T-helper 17 cell (primary cell): ENCODE results near the gene SOCS1. TPM values are rescaled to one million over a fixed set of nuclear protein-coding genes. Genes with fewer than 3 reads are reported as not detected.
"Not testable (repeated sequence)": the region's sequence is repeated elsewhere in the genome, so short reads cannot be mapped to it uniquely, and the experiment has no call there.

Experiments
- ATAC-seq: fragments of 150-1000 bp; cut with Tn5 transposase; 2 replicates; pipeline ENCODE4 v1.10.0; 2021; ENCODE audit warnings: mild to moderate bottlenecking, moderate library complexity
- DNase-seq, 3 donors: peaks; one replicate each; pipeline versions ENCODE4 v3.0.0 to v3.0.0-alpha.2; 2020 to 2021
- H3K9me3 ChIP-seq: one replicate; pipeline ENCODE4 v1.7.0; 2013; ENCODE audit warnings: low read length, mild to moderate bottlenecking; ENCODE audit not compliant: control insufficient read depth, poor library complexity, severe bottlenecking
- H3K27ac Mint-ChIP-seq: one replicate; pipeline ENCODE4 v1.8.0; 2022; ENCODE audit warnings: mild to moderate bottlenecking, moderate library complexity, mixed read lengths
- H3K27me3 Mint-ChIP-seq: one replicate; pipeline ENCODE4 v1.8.0; 2022; ENCODE audit warnings: mixed read lengths
- H3K36me3 Mint-ChIP-seq: one replicate; pipeline ENCODE4 v1.8.0; 2022; ENCODE audit warnings: low read depth, mixed read lengths
- H3K4me1 Mint-ChIP-seq: one replicate; pipeline ENCODE4 v1.8.0; 2022; ENCODE audit warnings: mild to moderate bottlenecking, mixed read lengths
- H3K4me3 Mint-ChIP-seq: one replicate; pipeline ENCODE4 v1.8.0; 2022; ENCODE audit warnings: mild to moderate bottlenecking, moderate library complexity, mixed read lengths
- total RNA-seq, 4 donors: library from RNA in 2 of 4; stranded (reverse) in 2 of 4; gene quantifications; one replicate each; pipeline ENCODE4 v1.2.3 and lab custom pipeline; 2022 to 2026

Gene SOCS1
- total RNA-seq, 2 donors from 2014 or later: 42.1 to 49.5 TPM

DNA sequence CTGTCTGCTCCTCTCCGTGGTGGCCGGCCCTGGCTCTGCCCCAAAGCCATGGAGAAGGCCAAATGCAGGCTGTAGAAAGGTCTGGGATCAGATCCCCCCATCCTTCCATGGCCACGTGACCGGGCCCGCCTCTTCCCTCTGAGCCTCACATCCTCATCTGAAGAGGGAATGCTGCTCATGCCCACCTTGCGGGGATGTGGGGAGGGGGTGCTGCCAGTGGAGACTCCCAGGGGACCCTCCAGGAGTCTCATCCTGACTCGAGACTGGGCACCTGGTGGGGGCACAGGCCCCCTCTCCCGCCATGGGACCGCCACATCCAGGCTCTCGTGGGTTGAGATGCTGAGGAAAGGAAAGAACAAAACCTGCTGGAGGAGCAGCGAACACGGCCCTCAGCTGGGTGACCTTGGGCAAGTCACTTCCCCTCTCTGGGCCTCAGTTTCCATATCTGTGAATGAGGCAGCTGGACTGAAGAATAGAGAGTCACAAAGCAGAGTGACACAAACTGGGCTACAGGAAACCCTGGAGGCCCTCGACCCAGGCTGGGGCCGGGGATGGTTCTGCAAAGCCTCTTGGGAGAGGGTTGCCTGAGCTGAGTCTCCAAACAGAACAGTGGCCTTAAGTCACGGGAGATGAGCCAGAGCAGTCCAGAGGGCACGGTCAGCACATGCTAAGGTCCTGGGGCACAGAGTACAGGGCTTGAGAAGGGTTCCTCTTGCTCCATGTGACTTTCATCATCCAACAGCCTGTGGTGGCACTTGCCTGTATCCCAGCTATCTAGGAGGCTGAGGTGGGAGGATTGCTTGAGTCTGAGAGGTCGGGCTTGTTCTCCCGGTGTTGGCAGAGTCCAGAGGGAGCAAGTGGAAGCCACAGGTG, 30.1 kb downstream of the SOCS1 start:
- no peaks in the 10 kb centered on the region for H3K9me3 ChIP-seq
- no peaks in the 10 kb centered on the region for H3K36me3 Mint-ChIP-seq
- H3K27ac Mint-ChIP-seq: peak overlapping the region; percentile 96
- H3K4me3 Mint-ChIP-seq: peak overlapping the region; percentile 86
- DNase-seq (no peak), ATAC-seq (no peak)
- H3K4me1 Mint-ChIP-seq: peaks cover 28% of the 10 kb centered on the region
- H3K27me3 Mint-ChIP-seq: no peaks in the 10 kb centered on the region

DNA sequence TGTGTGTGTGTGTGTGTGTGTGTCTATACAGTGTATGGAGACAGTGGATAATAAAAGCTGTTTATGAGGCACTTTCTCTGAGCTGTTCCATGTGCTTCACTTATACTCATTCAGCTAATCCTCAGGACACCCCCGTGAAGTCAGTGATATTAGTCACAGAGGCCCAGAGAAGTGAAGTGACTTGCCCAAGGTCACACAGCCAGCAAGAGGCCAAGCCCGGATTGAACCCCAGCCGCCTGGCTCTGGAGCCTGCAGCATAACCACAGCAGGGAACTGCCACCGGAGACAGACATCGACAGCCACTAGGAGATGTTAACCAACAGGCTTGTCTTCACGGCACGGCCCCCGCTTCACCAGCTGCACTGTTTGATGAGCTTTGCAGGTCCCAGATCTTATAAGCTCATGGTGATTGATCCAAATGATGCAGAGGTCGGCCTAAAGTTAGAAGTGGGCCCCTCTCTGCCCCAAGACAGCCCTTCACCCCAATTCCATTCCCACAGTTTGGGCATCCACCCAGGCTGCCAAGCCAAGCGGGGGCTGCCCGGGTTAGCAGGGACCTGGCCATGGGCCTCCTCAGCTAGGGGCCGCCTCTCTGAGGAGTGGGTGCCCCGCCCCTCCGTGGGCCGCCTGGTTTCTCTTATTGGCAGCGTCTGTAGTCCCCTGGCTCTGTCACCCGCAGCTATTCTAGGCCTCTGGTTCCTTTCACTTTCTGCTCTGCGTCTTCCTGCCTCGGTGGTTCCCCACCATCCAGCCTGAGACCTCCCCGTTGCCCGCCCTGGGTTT, 30.9 kb downstream of the SOCS1 start:
- H3K4me3 Mint-ChIP-seq: peak overlapping the region; percentile 86
- H3K27ac Mint-ChIP-seq: peak overlapping the region; percentile 96
- H3K27me3 Mint-ChIP-seq: no peaks in the 10 kb centered on the region
- H3K4me1 Mint-ChIP-seq: peaks cover 31% of the 10 kb centered on the region
- ATAC-seq (peak; percentile 85), DNase-seq (peak; percentile 62 to 67 (median 63))
- peaks cover 1% of the 10 kb centered on the region for H3K36me3 Mint-ChIP-seq
- no peaks in the 10 kb centered on the region for H3K9me3 ChIP-seq

DNA sequence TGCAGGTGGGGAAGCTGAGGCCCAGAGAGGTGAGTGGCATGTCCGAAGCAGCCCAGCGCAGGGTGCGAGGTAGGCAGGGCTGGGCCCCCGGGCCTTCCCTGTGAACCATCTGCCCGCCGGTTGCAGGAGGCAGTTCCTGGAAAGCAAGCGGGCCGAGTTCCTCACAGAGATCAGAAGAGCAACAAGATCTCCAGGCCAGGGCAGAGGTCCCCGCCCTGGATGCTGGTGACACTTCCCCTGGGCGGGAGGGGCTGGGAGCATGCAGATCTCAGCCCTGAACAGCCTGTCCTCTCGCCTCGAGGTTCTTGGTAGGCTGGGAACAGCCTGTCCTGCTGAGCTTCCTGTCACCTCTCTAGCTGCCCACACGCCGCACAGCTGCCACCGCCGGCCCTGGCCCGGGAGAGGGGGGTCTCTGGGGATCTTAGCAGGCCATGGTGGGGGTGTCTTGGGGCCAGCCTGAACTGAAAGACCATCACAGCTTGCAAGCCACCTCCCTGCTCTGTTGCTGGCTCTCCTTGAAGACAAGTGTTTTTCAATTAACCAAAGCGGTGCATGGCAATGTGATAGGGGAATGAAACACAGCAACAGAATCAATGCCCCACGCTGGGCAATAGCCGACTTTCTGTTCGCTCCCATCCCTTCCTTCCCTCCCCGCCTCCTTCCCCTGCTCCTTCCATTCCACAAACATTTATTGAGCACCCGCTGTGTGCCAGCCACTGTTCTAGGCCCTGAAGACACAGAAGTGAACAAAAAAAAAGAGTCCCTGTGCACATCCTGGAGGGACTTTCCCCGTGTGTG, 31.7 kb downstream of the SOCS1 start:
- H3K4me3 Mint-ChIP-seq: peak overlapping the region; percentile 86
- H3K4me1 Mint-ChIP-seq: peaks cover 34% of the 10 kb centered on the region
- DNase-seq (peak; percentile 18 to 36 (median 30)), ATAC-seq (peak; percentile 42)
- no peaks in the 10 kb centered on the region for H3K9me3 ChIP-seq
- peak overlapping the region; percentile 96 for H3K27ac Mint-ChIP-seq
- peaks cover 3% of the 10 kb centered on the region for H3K36me3 Mint-ChIP-seq
- H3K27me3 Mint-ChIP-seq: no peaks in the 10 kb centered on the region

DNA sequence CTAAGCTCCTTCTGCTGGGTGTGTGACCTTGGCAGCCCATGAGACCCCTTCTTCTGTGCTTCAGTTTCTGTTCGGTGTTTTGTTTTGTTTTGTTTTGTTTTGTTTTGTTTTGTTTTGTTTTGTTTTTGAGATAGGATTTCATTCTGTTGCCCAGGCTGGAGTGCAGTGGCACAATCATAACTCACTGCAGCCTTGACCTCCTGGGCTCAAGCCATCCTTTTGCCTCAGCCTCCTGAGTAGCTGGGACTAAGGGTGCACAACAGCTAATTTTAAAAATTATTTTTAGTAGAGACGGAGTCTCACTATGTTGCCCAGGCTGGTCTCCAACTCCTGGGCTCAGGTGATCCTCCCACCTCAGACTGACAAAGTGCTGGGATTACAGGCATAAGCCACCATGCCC, 35.5 kb downstream of the SOCS1 start:
- H3K27me3 Mint-ChIP-seq, DNase-seq, H3K4me3 Mint-ChIP-seq, H3K36me3 Mint-ChIP-seq, ATAC-seq, H3K9me3 ChIP-seq: not testable (repeated sequence)
- peaks cover 24% of the 10 kb centered on the region for H3K4me1 Mint-ChIP-seq
- H3K27ac Mint-ChIP-seq: peak overlapping the region; percentile 21

DNA sequence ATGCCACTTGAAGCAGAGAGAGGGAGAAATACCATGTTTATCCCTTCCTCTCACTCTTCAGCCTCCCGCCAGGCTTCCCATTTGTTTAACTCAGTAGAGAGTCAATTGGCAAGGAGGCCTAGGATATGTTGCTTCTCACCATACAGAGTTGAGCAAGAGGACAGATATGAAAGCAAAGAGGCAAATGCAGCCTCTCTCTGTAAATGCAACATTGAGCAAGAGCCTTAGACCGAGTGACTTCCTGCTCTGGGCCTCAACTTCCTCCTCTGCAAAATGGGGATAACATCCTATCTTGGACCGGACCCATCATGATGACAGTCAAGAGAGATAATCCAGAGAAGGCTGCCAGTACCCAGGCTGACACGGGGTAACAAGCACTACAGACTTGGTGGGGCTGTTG, 36.8 kb downstream of the SOCS1 start:
- H3K27me3 Mint-ChIP-seq: no peaks in the 10 kb centered on the region
- H3K4me1 Mint-ChIP-seq: peaks cover 12% of the 10 kb centered on the region
- no peak overlapping the region for H3K27ac Mint-ChIP-seq
- ATAC-seq: no peak
- H3K36me3 Mint-ChIP-seq: peaks cover 3% of the 10 kb centered on the region
- DNase-seq: no peak
- no peak overlapping the region for H3K4me3 Mint-ChIP-seq
- H3K9me3 ChIP-seq: peaks cover 4% of the 10 kb centered on the region

DNA sequence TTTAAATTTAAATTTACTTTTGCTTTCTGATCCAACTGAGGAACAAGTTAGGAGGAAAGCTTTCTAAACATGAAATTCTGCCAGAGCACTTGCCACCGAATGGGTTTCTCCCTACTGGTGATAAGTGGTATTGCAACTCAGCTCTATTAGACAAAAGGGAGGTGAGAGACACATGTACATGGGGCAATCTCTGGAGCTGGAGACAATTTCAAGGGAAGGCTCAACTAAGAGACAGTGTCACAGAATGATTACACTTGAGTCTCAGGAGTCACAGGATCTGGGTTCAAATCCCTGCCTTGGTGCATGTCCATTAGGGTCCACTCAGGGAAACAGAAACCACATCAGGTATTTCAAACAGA, 37.4 kb downstream of the SOCS1 start:
- peaks cover 4% of the 10 kb centered on the region for H3K9me3 ChIP-seq
- no peaks in the 10 kb centered on the region for H3K27me3 Mint-ChIP-seq
- peaks cover 3% of the 10 kb centered on the region for H3K36me3 Mint-ChIP-seq
- peaks cover 10% of the 10 kb centered on the region for H3K4me1 Mint-ChIP-seq
- no peak for ATAC-seq
- DNase-seq: no peak
- H3K27ac Mint-ChIP-seq: no peak overlapping the region
- H3K4me3 Mint-ChIP-seq: no peak overlapping the region

DNA sequence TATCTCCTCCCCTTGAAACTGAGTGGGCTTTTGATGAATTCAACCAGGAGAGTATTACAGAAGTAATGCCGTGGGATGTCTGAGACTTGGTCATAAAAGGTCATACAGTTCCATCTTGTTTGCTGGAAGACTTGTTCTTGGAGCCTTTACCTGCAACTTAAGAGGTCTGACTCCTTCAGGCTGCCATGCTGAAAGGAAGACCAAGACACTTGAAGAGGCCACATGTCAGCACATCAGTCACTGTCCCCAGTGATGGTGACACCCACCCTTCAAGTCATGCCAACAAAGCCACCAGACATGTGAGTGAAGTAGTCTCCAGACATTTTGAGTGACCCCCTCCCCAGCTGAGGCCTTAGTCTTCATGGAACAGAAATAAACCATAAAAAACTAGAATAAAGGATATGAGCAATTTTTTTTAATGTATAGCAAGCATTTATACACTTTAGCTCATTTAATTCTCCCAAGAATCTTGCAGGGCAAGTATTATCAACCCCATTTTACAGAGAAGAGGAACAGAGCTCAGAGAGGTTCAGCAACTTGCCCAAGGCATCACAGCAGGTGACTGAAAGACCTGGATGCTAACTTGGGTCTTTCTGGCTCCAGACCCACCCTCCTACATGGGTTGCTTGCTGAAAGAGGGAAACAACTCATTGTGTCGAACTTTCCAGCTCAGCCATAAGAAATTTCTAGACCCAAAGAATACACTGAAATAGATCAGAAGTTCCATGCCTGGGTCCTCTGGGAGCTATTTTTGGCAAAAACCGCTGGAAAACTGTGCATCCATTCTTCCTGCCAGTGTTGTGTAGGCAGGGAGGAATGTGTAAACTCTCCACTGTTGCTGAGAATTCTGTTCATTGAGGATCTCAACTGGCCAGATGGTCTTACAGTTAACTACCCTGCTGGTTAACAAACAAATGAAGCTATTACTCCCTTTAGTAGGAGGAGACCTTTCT, 38.1 kb downstream of the SOCS1 start:
- no peak for ATAC-seq
- no peak overlapping the region for H3K4me3 Mint-ChIP-seq
- H3K4me1 Mint-ChIP-seq: peaks cover 7% of the 10 kb centered on the region
- peaks cover 3% of the 10 kb centered on the region for H3K36me3 Mint-ChIP-seq
- peaks cover 4% of the 10 kb centered on the region for H3K9me3 ChIP-seq
- H3K27me3 Mint-ChIP-seq: no peaks in the 10 kb centered on the region
- no peak overlapping the region for H3K27ac Mint-ChIP-seq
- no peak for DNase-seq

DNA sequence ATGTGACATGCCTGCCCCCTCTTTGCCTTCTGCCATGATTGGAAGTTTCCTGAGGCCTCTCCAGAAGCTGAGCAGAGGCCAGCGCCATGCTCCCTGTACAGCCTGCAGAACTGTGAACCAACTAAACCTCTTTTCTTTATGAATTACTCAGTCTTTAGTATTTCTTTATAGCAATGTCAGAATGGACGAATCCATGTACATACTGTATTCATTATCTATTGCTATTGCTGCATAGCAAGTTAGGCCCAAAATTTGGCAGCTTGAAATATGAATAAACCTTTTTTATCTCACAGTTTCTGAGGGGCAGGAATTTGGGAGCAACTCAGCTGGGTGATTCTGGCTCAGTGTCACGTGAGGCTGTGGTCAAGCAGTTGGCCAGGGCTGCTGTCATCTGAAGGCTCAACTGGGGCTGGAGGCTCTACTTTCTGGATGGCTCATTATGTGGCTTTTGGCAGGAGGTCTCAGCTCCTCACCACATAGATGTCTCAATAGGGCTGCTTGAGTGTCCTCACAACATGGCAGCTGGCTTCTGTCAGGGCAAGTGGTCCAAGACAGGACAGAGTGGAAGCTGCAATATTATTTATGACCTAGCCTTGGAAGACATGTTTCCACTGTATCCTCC, 40.0 kb downstream of the SOCS1 start:
- ATAC-seq: no peak
- Mint-ChIP-seq H3K27ac (no peak overlapping the region), H3K4me1 (peaks cover 13% of the 10 kb centered on the region), H3K4me3 (no peak overlapping the region), H3K36me3 (peaks cover 3% of the 10 kb centered on the region), H3K27me3 (no peaks in the 10 kb centered on the region)
- DNase-seq: no peak
- H3K9me3 ChIP-seq: peaks cover 4% of the 10 kb centered on the region

DNA sequence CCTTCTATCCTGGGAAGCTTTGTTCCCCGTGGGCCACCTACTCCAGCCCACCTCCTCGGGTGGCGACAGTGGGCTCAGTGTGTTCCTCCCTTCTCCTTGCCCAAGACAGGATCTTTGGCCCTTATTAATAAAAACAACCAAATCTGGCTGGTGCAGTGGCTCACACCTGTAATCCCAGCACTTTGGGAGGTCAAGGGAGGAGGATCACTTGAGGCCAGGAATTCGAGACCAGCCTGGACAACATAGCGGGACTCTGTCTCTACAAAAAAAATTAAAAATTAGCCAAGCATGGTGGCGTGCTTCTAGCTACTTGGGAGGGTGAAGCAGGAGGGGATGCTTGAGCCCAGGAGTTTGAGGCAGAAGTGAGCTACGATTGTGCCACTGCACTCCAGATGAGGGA, 42.2 kb downstream of the SOCS1 start:
- ATAC-seq (no peak), DNase-seq (no peak)
- Mint-ChIP-seq H3K27ac (no peak overlapping the region), H3K27me3 (no peaks in the 10 kb centered on the region), H3K36me3 (no peaks in the 10 kb centered on the region), H3K4me3 (no peak overlapping the region), H3K4me1 (peaks cover 6% of the 10 kb centered on the region)
- peaks cover 4% of the 10 kb centered on the region for H3K9me3 ChIP-seq

DNA sequence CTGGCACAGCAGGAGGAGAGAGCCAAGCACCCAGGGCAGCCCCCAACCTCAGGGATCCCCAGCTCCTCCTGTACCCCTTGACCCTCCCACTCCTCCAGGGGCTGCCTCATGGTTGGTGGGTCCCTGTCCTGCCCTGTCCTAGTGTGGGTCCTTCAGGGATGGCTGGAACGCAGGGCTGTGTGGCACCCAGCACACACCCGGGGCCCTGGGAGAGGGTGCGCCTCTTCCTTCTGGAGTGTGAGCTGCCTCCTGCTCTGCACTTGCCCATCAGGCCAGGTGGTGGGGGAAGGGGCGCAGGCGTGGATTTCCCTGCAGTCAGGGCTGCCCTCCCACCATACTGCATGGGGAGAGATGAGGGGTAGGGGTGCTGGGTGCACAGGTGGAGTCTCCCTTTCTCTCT, 42.6 kb downstream of the SOCS1 start:
- Mint-ChIP-seq H3K27me3 (no peaks in the 10 kb centered on the region), H3K36me3 (no peaks in the 10 kb centered on the region), H3K4me3 (no peak overlapping the region), H3K27ac (no peak overlapping the region), H3K4me1 (peaks cover 6% of the 10 kb centered on the region)
- H3K9me3 ChIP-seq: peaks cover 4% of the 10 kb centered on the region
- no peak for ATAC-seq
- no peak for DNase-seq

DNA sequence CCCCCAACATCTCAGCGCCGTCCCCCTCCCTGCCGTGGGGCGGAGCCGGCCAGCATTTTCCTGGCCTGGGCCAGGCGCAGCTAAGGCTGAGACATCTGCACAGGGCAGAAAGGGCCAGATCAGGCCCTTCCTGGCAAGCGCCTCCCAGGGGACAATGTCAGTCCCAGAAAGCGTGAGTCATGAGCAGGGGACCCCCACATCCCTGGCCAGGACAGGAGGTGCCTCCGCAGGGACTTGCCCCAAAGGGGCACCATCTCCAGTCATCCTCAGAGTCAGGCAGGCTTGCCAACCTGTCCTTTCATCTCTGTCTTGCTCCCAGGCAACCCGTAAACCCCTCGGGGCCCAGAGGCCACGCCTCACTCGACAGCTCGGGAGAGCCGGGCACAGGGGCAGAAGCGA, 43.2 kb downstream of the SOCS1 start:
- H3K9me3 ChIP-seq: no peaks in the 10 kb centered on the region
- ATAC-seq: no peak

More for the DNA sequence above, 43.2 kb downstream of the SOCS1 start:
- H3K27ac Mint-ChIP-seq: no peak overlapping the region
- H3K36me3 Mint-ChIP-seq: no peaks in the 10 kb centered on the region
- peaks cover 6% of the 10 kb centered on the region for H3K4me1 Mint-ChIP-seq
- H3K27me3 Mint-ChIP-seq: no peaks in the 10 kb centered on the region
- DNase-seq: no peak
- H3K4me3 Mint-ChIP-seq: no peak overlapping the region
